ENCODE data around the gene CCDC78.

DNA sequence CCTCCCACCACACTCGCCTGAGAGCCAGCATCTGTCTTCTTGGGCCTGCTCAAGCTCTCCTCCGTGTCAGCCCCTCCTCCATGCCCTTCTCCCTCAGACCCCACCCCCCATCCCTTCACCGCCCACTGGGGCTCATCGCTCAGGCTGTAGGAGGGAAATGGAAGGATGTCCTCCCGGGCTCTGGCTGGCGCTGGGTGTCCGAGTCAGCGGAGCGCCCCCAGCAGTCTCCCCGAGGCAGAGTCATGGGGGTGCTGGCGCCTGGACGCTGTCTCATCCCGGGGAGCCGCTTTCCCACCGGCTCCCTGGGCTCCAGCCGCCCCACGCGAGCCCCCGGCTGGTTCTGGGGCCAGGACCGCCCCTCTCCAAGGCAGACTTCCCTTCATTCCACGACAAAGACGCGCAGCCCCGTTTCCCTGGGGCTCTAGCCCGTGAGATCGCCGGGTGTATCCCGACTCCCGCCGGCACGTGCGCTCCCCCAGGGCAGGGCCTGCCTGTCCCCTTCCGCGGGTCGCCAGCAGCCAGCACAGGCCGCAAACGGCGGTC is 5.7 kb downstream of the CCDC78 start:
- no peak for TF ChIP-seq ZNF384 (IDR thresholded peaks at IDR 0.05)
- no peak for TF ChIP-seq BHLHE40 (IDR thresholded peaks at IDR 0.05; ENCODE audit: borderline replicate concordance)
- TF ChIP-seq SP1 (IDR thresholded peaks at IDR 0.05), result no peak
- TF ChIP-seq FOXK2 (IDR thresholded peaks at IDR 0.05), result no peak
- no peak for TF ChIP-seq LEF1 (IDR thresholded peaks at IDR 0.05; ENCODE audit: borderline replicate concordance)

Measured in HEK293T (cell line).